GM12892 (cell line): ENCODE results near the gene PRSS2.

Experiments used
- POLR2A ChIP-seq: IDR thresholded peaks from 2 replicates; pipeline ENCODE4 v1.6.1; 2011; ENCODE audit warnings: low read depth, low read length, control low read depth
- TAF1 ChIP-seq: IDR thresholded peaks from 2 replicates; pipeline ENCODE4 v1.6.1; 2011; ENCODE audit warnings: low read depth, mild to moderate bottlenecking, control low read depth, low read length, borderline replicate concordance

- TF ChIP-seq TAF1 (no peak), POLR2A (no peak)
These were observed 17.8 kb downstream of the PRSS2 start for GRCh38 chr7:142788303-142789289.
